Stimulated activated CD4-positive, alpha-beta T cell treated with anti-CD3 and anti-CD28 coated beads, Interleukin-2, amount 100 ng/mL, for 4 hours (primary cell): ENCODE measurements around the gene TSR3.

Experiments used
- DNase-seq: peaks from one replicate; pipeline ENCODE4 v3.0.0-alpha.2; 2020; ENCODE audit warnings: low read depth

TSR3 gene

DNA sequence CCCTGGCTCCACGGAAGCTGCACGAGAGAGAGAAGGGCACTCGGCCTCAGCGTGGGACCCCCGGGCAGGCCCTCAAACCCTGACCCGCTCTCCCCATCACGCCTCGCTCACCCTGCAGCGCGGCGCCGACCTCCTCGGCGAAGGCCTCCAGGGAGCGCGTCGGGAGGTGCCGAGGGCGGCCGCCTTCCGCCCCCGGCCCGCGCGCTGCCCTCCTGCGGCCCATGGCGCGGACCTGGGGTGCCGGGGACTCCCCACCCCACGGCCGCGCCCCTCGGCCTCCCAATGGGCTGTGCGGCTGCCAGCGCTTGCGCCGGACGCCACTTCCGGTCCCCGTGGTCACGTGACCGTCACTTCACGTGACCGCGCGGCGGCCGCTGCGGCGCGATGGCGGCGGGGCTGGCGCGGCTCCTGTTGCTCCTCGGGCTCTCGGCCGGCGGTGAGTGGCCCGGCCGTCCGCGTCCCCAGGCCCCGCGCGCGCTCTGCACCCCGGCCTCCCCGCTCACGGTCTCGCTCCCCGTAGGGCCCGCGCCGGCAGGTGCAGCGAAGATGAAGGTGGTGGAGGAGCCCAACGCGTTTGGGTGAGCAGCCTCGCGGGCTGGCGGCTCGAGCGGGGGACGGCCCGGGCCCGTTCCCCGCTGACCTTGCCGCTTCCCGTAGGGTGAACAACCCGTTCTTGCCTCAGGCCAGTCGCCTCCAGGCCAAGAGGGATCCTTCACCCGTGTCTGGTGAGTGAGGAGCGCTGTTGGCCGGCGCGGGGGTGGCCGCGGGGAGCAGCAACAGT, at the start of gene TSR3, which contains the start of gene GNPTG:
TSS of gene TSR3 (minus strand) at position 297 of the 781 bp plus-strand sequence. CDS start at position 223, 74 bp downstream.
TSS of gene GNPTG (plus strand) at position 350 of the 781 bp plus-strand sequence. CDS start at position 385, 35 bp downstream.
- DNase-seq = peak; percentile 70

DNA sequence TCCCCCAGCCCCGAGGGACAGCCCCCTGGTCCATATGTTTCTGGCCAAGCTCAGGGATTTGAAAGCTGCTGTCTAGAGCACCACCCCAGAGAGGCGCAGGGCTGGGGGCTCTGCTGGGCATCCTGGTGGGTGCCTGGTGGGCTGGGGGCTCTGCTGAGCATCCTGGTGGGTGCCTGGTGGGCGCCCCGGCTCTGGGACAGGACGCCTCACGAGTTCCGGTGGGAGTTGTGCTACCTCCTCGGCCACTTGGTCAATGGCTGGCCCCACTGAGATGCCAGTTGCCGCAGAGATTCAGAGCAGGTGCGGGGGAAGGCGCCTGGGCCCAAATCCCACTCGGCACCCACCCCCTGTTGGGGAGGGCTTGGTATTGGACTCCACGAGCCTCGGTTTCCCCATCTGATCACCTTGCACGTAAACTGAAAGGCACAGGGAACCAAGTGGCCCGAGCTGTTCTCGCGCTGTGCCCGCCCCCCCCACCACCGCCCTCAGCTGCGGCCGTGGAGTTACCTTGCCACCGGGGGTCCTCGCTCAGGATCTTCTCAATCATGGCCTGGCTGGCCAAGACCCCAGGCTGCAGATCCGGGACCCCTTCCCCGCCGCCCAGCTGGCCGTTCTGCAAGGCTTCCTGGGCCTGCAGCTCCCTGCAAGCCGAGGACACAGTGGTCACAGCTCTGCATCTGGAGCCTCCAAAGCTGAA, 49.5 kb upstream of the TSR3 start:
- DNase-seq = no peak

DNA sequence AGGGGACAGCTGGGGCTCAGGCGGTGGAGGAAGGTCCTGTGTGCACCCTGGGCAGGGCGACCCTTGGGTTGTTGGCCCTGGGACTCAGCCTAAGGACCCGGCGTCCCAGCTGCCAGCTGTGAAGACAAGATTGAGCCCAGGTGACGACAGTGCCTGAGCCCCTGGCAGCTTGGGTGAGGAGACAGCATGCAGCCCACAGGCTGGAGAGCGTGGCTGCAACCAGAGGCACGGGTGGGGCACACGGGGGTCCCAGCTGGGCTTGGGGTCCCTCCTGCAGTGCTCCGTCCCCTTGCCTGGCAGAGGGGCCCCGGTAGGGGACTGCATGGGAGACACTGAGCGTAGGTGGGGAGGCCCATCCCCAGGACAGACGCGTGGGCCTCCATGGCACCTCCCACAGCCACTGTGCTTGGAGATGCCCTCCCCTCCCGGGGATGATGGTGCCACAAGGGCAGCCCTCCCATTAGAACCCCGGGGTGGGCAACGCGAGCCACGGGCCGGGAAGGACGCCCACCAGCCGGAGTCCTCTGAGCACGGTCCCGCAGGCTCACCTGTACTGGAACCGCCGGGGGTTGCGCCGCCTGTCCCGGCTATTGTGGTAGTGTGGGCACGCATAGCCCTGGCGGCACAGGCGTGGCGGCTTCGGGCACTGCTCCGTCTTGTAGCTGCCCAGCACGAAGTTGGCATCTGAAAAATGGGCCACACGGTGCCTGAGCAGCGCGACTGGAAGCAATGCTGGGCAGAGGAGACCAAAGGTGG, 47.3 kb upstream of the TSR3 start:
- no peak for DNase-seq

DNA sequence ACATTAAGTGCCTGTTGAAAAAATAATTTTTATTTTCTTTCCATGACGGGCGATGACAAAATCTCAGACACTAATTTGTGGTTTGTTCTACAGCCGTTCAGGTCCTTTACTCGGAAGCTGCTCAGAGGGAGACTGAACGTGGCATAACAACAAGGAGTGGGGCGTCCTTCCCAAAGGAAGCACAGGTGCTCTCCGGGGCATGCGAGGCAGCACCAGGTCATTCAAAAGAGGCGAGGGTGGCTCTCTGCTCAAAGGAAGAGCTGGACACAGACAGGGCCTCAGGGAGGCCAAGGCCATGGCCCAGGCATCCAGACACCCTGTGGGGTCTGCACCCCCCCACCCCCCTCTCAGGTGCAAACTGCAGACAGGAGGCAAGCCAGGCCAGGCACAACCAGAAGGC, 46.7 kb upstream of the TSR3 start:
- DNase-seq = no peak

DNA sequence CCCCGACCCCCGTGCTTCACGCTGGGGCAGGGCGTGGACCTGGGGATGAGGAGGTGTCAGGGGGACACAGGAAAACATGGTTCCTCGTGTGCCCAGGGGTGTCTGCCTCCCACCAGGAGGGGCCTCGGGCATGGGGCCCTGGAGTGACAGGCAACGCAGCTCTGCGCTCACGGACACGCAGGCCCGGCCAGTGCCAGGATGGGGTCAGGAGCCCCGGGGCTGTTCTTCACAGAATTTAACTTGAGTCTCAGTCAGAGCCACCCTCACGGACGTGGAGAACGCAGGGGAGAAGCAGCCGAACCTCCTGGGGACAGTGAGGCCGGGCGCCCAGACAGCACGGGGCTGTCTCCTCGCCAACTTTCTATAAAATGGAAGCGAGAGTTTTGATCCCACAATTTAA, 46.1 kb upstream of the TSR3 start:
- DNase-seq = no peak

DNA sequence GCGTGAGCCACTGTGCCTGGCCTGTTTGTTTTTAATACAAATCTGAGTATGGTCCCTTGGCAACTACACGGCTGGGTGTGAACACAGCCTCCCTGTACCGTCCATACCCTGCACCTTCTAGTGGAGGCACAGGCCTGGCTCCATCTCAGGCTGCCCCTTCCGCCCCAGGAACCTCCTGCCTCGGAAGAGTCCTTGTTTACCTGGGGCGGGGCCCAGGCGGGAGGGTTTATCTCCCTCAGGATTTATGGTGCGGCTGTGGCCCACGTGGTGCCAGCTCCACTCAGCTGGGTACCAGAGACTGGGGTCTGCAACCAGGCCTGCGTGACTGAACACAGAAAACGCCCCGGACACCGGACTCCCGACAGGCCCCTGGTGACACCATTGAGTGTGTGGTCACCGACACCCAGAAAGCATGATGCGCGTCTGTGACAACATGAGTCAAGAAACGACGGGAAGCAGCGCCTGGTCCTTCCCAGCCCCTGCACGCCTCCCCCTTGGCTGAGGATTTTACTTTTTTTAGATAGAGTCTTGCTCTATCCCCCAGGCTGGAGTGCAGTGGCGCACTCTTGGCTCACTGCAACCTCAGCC, 43.9 kb upstream of the TSR3 start:
- no peak for DNase-seq

DNA sequence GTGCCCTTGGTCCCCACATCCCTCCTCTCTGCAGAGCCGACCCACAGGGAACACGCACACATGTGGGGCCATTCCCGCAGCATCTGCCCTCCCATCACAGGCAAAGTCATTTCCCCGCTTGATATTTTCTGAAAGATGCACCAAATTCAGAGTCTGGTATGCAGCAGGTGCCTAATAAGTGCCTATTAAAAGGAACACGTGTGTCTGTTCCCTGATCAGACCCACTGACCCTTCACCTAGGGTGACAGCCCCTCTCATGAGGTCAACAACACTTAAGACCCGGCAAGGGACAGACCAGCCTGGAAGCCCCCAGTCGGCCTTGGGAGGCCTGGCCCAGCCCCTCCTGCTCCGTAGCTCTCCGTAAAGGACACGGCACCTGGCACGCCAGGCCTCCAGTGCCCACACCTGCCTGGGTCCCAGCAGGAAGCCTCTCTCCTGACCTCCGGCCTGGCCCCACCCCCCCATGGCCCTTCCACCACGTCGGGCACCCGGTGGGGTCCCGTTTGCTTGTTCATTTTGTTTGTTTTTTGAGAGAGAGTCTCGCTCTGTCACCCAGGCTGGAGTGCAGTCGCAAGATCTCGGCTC, 42.8 kb upstream of the TSR3 start:
- DNase-seq = no peak

DNA sequence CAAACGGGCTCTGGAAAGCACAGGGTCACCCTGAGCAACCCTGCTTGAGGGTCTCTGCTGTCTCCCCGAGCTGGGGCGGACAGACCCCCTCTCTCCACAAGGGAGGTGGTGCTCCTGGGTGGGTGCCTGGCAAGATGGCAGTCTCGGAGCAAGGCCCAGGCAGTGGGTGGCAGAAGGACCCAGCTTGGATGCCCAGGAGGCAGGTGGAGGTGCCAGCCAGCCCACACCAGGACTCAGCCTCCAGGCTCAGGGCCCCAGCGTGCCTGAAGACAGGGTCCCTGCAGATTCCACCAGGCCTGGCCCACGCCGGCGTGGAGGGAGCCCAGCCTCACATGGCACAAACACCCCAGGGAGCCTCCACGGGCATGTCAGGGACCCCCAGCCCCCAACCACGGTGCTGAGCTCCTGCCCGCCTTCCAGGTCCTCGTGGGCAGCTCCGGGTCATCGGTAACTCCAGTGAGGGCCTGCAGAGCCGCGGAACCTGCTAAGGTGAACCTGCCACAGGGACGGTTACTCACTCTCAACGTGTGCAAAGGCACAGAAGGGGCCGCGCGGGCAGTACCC, 42.0 kb upstream of the TSR3 start:
- DNase-seq = no peak

DNA sequence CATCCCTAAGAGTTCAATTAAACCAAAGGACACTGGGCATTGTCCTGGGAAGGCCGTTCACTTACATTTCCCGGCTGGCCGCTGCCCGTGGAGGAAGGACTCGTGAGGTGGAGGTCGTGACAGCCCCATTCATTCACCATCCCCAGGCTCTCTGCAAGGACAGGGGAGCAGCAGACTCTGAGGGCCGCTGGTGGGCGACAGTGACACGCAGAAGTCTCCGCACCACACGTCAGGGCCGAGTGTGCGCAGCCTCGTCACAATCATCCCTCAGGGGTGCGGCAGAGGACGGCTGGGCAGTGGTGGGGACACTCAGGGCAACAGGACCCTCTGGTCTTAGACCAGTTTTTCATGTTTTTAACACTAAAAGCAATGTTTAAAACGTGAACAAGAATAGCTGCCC, 41.1 kb upstream of the TSR3 start:
- DNase-seq = no peak

DNA sequence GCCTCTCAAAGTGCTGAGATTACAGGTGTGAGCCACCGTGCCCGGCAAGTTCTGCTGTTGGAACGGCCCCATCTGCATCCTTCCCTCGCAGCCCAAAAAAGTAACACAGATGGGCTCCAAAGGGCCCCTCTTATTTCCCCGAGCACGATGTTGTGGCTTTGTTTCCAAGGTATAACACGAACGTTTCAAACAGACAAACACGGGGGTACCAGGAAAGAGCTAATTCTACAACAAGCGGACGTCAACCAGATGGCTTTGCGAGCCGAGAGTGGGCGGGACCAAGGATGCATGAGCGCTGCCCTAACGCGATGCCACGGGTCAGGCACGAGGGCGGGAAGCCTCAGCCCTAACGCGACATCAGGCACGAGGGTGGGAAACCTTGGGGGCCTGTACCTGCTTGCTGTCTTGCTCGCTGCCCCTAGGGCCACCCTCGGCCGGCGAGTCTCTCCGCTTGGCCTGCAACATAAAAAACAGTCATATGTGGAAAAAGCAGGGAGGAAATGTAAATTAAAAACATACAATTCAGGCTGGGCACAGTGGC, 38.6 kb upstream of the TSR3 start:
- DNase-seq = no peak

DNA sequence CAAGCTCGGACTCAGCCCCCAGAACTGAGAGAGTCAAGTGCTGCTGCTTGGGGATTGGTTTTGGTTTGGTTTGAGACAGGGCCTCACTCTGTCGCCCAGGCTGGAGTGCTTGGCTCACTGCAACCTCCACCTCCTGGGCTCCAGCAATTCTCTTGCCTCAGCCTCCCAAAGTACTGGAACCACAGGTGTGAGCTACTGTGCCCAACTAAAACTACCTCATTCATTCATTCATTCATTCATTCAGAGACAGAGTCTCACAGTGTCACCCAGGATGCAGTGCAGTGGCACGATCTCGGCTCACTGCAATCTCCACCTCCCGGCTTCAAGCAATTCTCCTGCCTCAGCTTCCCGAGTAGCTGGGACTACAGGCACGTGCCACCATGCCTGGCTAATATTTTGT, 38.1 kb upstream of the TSR3 start:
- DNase-seq = no peak

DNA sequence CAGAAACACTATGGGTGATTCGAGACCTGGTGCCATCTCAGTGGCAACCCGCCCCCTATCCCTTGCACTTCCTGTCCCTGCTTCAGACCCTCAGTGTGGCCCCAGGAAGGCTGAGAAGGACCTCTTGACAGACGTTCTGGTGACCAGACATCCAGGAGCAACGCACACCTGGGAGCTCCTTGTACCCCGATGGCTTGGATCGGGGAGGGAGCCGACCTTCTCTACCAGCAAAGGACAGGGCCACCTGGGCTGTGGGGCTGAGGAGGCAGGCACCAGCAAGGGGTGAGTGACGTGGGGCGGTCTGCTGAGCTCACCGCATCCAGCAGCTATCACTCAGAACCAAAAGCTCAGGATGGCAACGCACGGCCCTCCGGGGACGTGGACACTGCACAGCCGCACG, 35.7 kb upstream of the TSR3 start:
- no peak for DNase-seq

DNA sequence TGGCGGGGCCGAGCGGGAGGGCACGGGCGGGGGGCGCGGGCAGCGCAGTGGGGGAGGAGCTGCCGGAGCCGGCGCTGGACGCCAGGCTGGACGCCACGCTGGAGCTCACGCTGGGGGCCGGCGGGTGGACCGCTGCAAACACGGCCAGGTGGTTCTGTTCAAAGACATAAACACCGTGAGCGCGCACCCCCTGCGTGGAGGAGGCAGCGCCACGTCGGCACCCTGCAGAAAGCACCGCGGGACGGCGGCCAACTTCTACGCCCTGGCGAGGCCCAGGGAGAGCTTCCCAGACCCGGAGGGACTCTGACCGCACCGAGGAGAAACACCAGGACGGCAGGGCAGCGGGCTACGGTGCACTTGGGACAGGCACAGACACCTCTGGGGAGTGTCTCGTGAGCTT, 33.6 kb upstream of the TSR3 start:
- DNase-seq = no peak

DNA sequence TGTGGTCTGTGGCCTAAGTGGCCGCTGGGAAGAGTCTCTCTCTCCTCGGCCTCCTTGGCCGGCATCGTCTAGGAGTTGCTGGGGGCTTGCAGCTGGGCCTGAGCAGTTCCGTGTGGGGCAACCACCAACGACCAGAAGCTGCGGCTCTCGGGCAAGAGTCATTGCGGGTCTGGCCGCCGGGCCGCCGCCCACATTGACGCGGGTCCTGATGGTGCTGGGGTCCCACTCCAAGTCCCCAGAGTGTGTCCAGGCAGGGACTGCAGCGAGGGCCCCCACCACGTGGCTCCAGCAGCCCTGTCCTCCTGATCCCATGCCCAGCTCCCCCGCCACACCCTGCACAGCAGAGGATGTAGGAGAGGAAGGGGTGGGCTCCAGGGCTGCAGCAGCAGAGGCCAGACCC, 31.9 kb upstream of the TSR3 start:
- no peak for DNase-seq

DNA sequence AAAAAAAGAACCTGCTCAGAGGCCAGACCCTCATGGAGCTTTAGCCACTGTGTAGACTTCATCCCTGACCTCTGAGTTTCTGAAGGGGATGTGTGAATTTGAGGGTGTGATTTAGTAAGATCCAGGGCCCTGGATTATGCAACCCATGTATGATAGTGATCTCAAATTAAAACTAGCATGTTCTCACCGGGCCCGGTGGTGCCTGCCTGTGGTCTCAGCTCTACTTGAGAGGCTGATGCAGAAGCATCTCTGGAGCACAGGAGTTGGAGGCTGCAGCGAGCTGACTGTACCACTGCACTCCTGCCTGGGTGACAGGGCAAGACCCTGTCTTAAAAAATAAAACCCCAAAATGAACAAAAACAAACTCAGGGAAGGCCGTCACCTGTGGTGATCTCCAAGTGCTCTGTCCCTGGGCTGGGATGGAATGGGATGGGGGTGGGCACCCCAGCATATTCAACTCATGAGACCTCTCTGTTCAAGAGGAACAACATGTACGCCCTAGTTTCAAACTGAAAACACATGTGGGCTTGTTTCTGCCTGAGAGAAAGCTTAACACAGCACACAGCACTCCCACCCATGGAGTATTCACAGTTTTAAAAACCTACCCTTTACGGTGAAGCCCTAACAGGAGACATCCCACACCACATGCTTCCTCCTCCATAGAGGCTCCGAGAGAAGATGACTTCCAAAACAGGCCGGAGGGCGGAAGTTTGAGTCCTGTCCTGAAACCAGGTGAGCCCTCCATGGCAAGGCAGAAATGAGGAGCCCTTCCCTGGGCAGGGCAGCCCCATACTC, 30.1 kb upstream of the TSR3 start:
- DNase-seq = no peak

DNA sequence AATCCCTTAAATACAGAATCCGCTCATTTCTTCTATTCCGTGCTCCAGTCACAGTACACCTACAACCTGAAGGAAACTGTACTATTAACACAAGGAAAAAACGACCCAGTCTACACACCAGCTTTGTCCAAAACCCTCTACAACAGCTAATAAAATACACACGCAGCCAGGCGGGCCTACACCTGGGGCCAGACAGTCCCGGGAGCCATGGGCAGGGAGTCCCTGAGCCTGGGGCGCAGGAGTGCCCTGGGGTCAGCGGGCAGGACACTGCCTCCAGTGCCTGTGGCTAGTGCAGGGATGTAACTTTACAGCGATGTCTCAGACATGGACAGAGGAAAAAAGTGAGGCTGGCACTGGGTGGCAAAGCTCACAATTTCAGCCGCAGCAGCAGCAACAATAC, 28.5 kb upstream of the TSR3 start:
- DNase-seq = no peak

DNA sequence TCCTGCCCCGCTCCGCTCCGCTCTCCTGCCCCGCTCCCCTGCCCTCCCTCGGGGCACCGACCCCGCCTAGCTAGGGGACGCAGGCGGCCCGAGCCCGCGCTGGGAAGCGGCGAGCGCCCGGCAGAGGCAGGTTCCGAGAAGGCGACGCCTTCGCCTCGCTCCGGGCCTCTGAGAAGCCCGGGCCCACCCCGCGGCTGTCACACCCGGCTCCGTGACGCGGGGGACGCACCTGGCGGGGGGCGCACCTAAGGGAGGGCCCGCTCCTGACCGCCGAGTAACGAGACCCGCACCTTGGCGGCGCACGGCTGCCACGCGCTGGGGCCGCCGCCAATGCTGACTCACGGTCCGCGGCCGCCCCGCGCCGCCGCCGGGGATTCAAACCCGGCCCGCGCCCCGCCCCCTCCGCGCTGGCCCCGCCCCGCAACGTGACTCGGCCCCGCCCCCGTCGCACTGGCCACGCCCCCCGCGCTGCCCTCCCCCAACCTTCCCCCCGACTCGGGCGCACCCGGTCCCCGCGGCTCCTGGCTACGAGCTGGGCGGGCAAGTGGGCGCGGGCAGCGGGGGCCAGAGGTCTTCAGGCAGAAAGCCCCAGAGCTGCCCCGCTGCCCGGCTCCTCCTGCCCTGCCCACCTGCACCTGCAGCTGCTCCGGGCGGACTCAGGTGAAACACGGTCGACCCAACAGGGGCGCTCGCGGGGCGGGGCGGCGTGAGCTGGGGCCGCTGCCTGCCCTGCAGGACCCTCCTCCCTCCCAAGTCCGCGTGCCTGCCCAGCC, 27.8 kb upstream of the TSR3 start:
- DNase-seq = peak; percentile 60

DNA sequence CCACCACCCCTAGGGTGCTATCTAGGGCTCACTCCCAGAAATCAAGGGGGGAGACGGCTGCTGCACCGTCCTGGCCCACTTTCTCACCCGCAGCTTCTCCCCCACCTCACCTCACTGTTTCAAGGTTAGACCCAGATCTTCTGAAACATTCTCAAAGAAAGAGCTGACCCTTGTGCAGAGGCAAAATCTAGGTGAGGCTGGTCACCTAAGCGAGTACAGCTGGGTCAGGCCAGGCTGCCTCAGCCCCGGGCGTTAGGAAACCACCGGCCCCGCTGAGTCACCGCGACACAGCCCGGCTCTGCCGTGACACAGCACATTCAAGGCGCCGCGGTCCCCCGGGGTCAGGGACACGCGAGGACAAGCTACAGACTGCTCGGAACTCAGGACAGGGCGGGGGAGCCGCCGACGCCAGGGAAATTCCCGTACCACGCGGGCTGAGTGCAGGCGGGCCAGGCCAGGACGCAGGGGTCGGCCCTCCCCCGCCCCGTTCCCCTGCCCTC, 27.2 kb upstream of the TSR3 start:
- DNase-seq = peak; percentile 50

DNA sequence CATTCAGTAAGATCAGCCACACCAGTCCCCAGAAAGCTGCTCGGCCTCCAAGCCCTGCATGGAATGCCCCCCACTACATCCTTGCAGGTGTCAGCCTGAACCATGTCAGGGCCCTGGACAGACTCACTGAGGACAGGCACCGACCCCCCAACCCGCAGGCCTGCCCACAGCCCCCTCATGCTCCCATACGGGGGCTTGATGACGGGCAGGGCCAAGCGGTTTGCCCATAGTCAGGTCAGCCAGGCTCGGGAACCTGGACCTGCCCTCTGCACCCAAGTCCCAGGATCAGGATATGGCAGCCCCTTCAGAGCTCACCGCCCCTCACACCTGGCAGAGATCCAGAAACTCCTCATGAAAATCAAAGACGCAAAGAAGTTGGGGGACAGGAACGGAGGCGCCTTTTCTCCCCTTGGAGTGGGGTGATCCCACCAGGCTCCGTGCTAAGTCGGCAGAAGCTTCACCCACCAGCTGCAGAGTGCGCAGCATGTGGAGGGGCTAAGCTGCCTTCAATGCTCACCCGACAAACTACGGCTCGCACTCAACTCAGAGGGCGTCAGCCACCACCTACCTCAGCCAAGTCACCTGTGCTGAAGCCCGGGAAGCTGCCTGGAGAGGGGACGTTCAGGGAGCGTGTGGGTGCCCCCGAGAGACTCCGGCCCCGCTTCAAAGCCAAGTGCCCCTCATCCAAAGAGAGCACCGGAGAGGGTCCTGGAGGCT, 26.6 kb upstream of the TSR3 start:
- no peak for DNase-seq
